Measurements from ENCODE around the gene HADHA.

Gene HADHA

GRCh38 chr2:26216587-26216986 lies 27.8 kb downstream of the HADHA start:
- no peak for TF ChIP-seq CTCF (IDR thresholded peaks at IDR 0.05; ENCODE audit: borderline replicate concordance, control extremely low read depth, extremely low read depth, insufficient read depth, missing control alignments)
- in situ Hi-C loops (cut with MboI; ENCODE audit: low sequenced_read_pairs, unreplicated experiment), result no loop called here
- no peak for DNase-seq (ENCODE audit: low spot score)

- no peak for DNase-seq (ENCODE audit: low spot score)
- TF ChIP-seq CTCF (IDR thresholded peaks at IDR 0.05; ENCODE audit: borderline replicate concordance, control extremely low read depth, extremely low read depth, insufficient read depth, missing control alignments), result no peak
- in situ Hi-C loops (cut with MboI; ENCODE audit: low sequenced_read_pairs, unreplicated experiment), result no loop called here
These were observed 28.6 kb downstream of the HADHA start for GRCh38 chr2:26215833-26216232.

GRCh38 chr2:26214759-26215158 lies 29.7 kb downstream of the HADHA start:
- no peak for TF ChIP-seq CTCF (IDR thresholded peaks at IDR 0.05; ENCODE audit: borderline replicate concordance, control extremely low read depth, extremely low read depth, insufficient read depth, missing control alignments)
- DNase-seq (ENCODE audit: low spot score), result no peak
- in situ Hi-C loops (cut with MboI; ENCODE audit: low sequenced_read_pairs, unreplicated experiment), result no loop called here

GRCh38 chr2:26212011-26212410 lies 32.4 kb downstream of the HADHA start:
- no peak for TF ChIP-seq CTCF (IDR thresholded peaks at IDR 0.05; ENCODE audit: borderline replicate concordance, control extremely low read depth, extremely low read depth, insufficient read depth, missing control alignments)
- DNase-seq (ENCODE audit: low spot score), result no peak
- in situ Hi-C loops (cut with MboI; ENCODE audit: low sequenced_read_pairs, unreplicated experiment), result no loop called here

- in situ Hi-C loops (cut with MboI; ENCODE audit: low sequenced_read_pairs, unreplicated experiment), result no loop called here
- no peak for TF ChIP-seq CTCF (IDR thresholded peaks at IDR 0.05; ENCODE audit: borderline replicate concordance, control extremely low read depth, extremely low read depth, insufficient read depth, missing control alignments)
- DNase-seq (ENCODE audit: low spot score), result no peak
These were observed 40.5 kb downstream of the HADHA start for GRCh38 chr2:26203906-26204305.

GRCh38 chr2:26202981-26203490 lies 41.4 kb downstream of the HADHA start:
- no peak for DNase-seq (ENCODE audit: low spot score)
- no peak for TF ChIP-seq CTCF (IDR thresholded peaks at IDR 0.05; ENCODE audit: borderline replicate concordance, control extremely low read depth, extremely low read depth, insufficient read depth, missing control alignments)
- in situ Hi-C loops (cut with MboI; ENCODE audit: low sequenced_read_pairs, unreplicated experiment), result no loop called here

GRCh38 chr2:26197516-26197915 lies 46.9 kb downstream of the HADHA start:
- TF ChIP-seq CTCF (IDR thresholded peaks at IDR 0.05; ENCODE audit: borderline replicate concordance, control extremely low read depth, extremely low read depth, insufficient read depth, missing control alignments), result no peak
- no peak for DNase-seq (ENCODE audit: low spot score)
- in situ Hi-C loops (cut with MboI; ENCODE audit: low sequenced_read_pairs, unreplicated experiment), result no loop called here
